SHP77 (cell line): Measurements from ENCODE around the gene PRICKLE2.

Source experiments
- DNase-seq, 2 experiments: peaks; one replicate each; lab custom pipeline; 2025; lab: John Stamatoyannopoulos, UW

PRICKLE2 gene

DNA sequence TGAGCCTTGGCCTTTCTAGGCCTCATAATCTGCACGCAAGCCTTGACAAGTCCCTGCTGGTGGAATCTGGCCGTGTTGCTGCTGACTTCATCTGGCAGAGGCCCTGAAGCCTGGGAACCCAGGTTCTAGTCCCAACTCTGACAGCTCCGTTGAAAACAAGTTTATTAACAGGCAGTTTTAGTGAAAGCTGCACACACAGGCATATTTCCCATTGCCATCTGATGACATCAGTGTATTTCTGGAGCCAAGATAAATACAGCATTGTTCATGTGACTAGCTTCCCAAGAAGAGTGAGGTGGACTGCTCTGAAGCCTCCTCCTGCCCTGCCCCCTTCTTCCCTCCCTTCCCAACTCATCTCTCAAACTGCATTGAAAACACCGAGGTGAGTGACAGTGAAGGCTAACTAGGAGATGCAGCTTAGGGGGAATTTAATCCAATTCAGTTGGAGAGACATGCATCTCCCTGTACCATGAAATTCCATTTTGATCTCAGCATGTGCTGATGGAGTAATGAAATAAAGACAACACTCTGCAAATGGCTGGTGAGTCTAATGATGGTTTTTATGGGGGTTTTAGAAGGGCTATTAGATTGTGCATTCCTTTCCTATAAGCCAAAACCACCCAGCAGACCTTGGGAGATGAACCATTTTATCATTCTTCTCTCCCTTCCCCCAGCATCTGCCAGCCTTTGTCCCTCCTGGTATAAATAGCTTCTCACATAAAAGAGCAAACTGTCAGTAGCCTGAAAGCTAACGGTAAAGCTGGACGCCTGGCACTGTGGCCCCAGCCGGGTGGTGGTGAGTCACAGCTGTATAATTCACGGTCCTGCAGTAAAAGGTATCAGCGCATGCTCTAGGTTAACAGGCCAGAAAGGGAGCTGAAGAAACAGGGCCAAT, 38.0 kb downstream of the PRICKLE2 start:
- DNase-seq, result peak; percentile 73 to 75

DNA sequence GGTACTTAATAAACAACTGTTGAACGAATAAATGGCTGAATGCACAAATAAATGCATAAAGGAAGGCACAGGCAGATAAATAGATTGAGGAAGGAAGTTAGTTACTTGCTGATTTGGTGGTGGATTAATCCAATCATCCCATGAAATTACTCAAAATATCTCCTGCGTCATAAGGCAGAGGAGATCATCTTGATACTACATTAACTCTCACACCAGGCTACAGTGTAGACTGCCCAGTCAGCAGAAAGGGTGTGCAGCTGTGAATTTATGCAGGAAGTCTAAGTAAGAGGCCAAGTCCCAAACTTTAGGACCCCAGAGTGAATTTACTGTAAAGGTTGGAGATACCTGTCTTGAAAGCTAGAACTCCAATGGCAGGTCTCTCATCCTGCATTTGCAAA, 38.6 kb downstream of the PRICKLE2 start:
- no peak for DNase-seq

DNA sequence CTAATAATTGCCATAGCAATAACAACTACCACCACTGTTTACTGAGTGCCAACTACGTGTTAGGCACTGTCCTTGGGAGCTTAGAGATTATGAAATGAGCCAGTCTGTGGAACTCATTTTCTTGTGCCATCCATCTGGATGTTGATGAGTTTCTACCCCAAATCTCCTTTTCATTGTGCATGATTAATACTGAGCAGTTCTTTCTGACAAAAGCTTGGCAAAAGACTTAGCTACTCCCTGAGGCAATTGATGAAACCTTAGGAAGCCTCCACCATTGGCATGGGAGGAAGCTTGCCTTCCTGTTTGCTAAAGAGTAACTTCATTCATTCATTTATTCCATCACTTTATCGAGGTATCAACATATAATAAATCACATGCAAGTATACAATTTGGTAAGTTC, 39.8 kb downstream of the PRICKLE2 start:
- no peak for DNase-seq

DNA sequence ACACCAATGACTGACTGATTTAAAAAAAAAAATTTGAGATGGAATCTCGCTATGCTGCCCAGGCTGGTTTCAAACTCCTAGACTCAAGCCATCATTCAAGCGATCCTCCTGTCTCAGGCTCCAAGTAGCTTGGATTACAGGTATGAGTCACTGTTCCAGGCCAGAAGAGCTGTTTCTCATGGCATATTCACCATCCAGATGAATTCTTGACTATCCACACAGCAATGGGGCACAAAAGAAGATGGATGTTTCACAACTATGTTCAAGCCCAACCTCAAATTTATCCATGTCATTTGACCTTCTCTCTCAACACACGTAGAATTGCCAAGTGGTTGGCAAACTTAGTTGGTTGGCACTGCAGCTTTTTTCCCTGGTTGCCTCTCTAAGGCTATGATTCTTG, 40.6 kb downstream of the PRICKLE2 start:
- DNase-seq, result no peak

DNA sequence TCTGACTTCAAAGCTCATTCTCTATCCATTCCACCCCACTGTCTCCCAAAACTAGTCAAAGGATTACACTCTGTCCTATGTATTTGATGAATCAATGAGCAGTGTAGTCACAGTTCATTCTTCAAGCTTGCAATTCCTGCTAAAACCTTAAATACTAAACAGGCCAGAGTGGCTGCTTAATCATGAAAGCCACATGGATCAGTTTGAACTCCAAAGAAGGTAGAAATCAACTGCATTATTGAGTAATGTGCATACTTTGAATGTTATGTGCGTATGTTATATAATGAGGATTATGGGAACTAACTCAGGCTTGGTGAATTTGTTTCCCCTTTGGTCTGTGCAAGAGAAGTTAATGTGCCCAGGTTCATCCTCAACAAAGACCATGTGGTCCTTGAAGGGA, 45.4 kb downstream of the PRICKLE2 start:
- DNase-seq, result no peak

DNA sequence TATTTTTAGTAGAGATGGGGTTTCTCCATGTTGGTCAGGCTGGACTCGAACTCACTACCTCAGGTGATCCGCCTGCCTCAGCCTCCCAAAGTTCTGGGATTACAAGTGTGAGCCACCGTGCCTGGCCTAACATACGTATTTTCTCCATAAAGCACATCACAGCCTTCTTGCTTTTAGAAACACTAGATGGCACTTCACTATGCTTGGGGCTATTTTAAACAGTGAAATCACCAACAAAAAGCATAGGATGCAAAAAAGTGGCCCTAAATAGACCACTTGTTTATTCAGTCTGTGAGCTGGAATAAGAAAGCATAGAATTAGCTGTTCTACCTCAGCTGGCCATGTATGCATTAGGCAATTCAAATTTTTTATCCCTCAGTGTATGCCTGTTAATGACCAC, 46.0 kb downstream of the PRICKLE2 start:
- DNase-seq, result no peak

DNA sequence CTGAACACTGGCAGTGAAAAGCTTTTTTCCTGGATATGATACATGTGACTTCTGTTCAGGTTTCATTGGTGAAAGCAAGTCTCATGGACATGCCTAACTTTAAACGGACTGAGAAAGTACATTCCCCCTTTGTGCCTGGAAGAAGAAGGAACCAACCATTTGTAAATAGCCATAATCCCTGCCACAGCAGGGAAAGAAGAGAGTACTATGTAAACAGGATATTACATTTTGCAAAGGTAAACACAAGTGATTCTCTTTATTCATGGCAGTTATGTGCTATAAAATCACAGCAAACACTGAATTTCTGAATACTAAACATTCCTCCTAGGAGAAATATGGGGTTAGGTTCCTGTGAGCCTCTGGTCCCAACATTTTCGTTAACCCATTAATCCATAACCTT, 46.8 kb downstream of the PRICKLE2 start:
- DNase-seq, result no peak

DNA sequence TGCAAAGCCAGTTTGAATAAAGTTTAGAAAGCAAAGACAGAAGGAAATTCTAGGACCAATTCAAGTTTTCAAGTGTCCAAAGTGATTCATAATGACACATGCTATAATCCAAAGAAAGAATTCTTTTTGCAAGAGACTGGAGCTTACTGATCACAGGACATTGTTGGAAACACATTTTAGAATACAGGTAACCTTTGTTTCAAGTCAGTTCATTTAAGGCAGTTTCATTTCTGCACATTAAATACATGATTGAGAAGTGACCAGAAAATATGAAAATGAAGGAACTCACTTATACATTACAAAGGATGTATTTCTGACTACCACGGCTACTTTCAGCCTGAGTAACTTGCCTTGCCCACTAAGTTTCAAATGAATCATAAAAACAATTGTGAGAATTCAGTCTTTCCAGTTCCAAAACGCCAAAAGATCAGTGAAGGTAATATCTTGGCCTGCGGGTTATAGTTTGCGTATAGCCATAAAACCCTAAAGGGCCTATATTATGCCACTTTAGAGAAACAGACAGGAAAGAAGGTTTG, 48.7 kb downstream of the PRICKLE2 start:
- no peak for DNase-seq

DNA sequence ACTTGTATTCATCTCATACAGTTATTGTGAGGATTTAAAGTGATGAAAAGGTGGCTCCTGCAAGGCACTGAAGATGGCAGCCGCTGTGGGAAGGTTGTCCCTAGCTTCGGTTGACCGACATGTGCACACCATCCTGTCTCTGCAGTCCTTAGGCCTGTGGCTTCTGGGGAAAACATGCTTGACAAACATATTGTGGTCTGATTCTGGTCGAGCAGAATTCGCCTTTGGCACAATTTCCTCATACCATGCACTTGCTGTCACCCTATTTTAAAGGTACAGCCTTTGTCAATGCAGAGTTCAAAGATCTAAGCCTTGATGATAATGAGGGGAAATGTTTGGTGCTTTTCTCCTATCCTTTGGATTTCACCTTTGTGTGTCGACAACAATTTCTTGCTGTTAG, 50.9 kb downstream of the PRICKLE2 start:
- DNase-seq, result no peak

DNA sequence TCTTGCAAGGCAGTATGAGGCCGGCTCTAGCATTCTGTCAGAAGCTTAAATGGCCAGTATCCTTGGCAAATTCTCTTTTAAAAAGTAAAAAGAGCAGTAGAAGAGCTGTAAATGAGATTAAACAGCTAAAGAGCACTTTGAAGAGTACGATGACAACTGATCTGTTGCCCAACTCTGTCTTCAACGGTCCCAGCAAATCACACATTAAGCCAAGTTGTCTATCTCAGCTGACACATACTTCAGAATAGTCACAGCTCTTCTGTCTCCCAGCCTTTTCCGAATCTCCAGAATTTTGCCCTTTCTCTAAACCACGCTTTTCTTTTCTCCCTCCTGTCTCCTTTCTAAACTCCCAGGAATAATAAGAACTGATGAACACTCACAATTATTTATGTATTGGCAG, 51.7 kb downstream of the PRICKLE2 start:
- no peak for DNase-seq

DNA sequence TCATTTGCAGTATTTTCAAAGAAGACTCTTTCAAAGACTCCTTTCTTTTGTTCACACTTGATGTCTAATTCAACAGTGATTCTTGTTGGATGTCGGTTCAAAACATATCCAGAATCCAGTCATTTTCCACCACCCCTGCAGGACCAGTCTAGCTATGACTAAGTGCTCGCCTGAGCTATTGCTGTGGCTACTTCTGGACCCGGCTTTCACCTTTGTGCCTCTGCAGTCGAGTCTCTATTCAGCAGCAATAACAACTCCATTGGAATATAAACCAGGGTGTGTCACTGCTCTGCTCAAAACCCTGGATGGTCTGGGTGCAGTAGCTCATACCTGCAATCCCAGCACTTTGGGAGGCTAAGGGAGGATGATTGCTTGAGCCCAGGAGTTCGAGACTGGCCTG, 55.0 kb downstream of the PRICKLE2 start:
- no peak for DNase-seq

DNA sequence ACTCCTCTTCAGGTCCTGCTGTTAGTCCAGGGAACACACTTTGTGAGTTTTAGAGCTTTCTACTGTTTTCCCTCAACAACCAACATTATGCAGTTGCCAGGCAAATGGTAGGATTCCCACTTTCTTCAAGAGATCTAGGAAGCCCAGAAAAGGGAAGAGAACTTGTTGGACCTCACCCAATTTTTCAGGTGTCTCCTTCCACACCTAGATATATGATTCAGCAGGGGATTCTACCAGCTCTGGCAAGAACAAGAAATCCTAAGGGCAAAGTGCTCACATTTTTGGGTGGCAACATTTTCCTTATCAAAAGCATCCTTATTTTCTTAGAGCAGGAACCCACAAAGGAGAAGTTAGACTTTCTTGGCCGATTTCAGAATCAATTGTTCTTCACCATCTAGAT, 57.4 kb downstream of the PRICKLE2 start:
- DNase-seq, result no peak

DNA sequence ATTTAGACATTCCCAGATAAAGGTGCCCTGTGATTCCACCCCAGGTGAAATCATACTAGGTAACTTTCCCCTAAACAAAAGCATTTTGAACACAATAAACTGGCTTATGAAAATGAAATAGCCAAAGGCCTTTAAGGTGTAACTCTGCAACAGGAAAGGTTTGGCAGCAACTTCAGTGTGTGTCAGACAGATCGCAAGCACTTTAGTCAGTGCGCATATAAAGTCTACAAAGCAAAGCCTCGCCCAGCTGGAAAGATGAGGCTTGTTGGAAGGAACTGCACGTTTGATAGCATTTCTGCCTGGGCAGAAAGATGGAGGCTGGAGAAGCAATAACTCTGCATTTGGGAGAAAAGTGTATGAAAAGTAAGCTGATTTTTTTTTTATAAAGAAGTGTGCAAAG, 57.9 kb downstream of the PRICKLE2 start:
- DNase-seq, result no peak

DNA sequence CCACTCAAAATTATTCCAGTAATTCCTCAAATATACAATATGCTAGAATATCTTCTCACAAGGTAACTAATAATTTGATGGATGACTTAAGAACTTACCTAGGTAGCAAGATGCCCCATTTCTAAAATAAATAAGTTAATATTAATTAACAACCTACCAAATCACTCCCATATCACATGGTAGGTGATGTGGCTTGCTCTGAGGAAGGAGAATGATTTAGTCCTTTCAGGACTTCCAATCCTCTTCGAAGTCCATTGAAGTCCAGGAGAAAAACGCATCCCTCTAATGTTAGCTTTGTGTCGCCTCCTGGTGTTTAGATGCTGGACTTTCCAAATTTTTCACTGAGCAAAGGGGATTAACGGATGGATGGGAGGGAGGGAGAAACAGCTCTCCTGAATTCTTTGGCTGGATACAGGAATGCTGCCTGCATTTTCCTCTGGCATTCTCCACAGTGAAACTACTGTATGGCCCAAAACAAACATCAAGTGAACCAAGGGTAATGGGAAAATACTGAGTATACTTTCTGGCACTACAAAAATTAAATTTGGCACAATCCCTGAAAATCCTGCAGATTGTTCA, 58.6 kb downstream of the PRICKLE2 start:
- no peak for DNase-seq

DNA sequence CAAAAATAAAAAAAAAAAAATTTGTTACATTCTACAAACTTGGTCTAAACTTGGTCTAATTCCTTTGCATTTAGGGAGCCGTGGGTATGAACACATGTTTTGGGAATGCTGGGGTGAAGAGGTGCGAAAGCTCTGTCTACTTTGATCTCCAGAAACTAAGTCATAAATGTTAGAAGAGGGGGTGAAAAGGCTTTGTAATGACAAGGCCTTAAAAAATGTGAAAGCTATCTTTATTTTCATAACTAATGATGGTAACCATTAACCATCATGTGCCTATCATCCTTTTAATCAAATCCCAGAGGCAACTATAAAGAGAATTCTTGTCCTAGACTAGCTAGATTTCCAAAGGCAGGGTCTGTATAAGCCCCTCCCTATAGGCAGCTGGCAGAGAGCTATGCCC, 60.9 kb downstream of the PRICKLE2 start:
- no peak for DNase-seq

DNA sequence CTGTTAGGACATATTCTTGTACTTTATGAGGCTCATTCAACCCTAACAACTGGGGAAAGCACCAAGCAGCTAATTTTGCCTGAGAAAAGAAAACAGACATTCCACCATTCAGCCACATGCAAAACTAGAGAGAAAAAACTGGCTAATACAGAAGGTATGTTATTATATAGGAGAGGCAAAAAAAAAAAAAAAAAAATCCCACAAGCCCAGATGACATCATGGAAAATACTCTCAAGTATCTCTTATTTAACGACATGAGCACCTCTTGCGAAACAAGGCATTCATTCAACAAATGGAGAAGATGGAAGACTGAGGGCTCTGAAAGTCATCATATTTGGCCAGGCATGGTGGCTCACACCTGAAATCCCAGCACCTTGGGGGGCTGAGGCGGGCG, 61.5 kb downstream of the PRICKLE2 start:
- DNase-seq, result peak; percentile 21 to 45

DNA sequence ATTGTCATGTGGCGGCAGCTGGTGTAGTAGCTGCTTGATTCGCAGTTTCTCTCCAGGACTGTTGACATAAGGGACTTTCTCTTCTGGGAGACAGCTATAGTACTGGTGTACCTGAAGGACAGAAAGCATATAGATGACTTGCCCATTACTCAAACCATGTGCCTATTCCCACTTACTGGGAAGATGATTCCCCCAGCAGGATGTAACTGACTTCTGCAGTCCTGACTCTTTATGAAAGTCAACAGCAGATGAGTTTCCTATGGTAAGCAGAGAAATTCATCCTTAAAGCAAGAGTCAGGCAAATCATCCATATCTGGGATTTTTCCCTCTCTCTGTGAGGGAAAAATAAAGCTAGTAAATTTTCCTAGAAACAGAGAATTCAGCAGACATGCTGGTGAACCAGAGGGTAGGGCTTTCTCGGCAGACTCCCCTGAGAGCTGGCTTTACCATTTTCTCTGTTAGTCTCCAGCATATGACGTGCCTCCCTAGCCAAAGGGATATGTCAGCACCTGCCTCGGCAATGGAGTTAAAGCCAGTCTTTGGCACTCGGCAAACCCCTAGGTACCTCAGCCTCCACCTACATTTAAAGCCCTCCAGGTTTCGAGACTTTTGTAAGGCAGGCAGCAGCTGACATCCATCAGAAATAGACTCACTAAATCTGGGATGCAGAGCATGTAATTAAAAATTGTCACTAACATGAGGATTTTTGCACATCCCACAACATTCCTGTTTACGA, 62.1 kb downstream of the PRICKLE2 start:
- DNase-seq, result peak; percentile 60 to 72

DNA sequence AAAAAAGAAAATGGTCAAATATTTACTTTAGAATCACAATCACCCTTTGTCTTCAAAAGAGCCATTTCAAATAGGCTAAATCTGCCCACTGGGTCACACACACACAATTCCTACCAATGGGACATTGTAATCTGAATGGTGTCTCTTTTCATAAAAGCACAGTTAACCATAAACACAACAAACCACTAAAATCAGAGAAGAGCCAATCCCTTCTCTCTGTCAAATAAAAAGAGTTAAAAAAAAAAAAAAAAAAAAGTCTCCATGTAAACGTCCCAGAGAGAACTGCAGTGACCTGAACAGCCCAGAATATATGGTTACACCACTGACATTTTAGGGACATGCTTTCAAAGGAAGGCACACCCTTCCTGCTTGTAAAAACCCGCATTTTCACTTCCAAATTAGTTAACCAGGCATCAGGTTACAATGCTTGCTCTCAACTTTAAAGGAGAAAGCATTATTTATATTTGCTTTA, 63.7 kb downstream of the PRICKLE2 start:
- no peak for DNase-seq

DNA sequence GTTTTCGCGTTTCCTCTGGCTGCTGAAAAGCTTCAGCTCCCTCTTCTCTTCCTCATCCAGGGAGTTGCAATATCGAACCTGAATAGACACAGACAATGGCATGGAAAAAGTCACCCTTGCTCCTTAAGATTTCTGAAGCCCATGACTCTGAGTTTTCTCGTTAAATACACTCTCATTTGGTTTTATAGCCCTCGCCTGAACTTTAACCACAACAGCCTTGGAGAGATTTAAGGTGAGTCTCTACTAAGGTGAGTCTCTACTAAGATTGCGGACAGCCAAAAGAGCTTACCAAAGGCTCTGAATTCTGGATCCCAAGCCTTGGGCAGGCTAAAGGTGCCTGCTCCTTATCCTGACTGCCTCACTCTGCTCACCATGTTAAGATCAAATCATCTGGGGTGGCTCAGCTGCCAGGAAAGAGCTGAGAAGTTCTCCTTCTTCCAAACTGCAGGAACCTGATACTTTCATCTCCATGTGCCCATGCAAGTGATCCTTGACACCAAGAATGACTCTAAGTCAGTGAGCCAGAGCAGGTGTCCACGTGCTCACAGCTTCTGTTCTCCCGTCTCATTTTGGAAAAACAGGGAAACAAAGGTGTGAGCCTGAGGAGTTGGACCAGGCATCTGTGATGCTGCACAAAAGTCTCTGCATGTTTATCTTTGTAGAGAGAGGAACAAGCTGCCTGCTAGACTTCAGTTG, 65.1 kb downstream of the PRICKLE2 start:
- DNase-seq, result no peak

DNA sequence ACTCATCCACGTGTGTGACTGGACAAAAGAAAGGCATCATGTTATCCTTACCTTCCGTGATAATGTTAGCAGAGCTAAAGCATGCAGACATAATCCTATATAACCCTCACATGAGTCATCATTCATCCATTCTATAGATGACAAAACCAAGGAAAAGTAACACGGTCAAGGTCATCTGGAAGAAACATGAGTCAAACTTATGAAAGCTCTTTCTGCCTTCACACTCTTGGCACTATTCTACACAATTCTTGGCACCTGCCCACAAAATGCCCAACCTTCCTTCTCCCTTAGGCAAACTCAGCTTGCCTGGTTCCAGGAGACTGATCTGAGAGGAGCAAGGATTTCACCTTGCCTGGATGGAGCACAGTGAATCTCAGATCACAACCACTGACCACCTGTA, 66.9 kb downstream of the PRICKLE2 start:
- DNase-seq, result no peak

DNA sequence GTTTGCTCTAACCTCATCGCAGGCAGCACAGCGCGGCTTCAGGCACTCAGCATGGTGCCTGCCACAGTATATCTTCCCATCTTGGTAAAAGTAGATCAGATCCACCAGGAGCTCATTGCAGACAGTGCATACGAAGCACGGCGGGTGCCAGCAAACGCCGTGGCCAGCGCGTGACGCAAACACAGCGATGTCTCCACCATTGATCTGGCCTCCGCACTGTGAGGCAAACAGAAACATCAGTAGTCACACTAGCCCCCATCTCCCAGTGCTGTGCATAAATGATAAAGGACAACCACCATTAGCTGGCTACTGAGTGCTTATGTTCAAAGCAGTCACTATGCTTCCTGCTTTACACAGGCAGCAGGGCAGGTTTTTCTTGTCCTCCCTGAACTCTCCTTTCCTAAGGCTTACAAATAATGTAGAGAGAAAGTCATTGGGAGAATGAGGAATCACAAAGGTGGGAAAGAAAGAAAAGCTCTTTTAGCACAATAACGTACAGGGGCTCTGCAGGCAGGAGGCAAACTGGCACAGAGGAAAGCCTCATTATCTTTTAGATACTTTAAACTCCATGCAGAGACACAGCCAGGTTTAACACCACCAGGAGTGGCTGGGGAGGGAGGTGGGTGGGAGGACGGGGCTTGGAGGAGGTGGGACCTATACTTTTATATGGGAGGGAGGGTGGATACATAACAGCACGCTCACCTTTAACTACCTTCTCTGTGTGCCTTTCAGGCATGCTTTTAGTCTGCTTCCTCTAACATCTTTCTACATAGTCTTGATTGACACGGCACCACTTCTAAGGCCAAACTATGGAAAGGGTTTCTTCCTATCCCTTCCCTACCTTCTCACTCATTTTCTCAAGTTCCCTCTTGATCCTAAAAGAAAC, 67.9 kb downstream of the PRICKLE2 start:
- no peak for DNase-seq
